GM18499 (cell line): ENCODE data around the gene PCED1A.

Source experiments
- ATAC-seq: cut with Tn5 transposase; IDR thresholded peaks from one replicate; pipeline ENCODE4 v1.9.1; 2021; ENCODE audit warnings: moderate number of reproducible peaks; ENCODE audit not compliant: insufficient read depth, unreplicated experiment

The PCED1A gene

GRCh38 chr20:2805689-2806350, 34.6 kb downstream of the PCED1A start:
- ATAC-seq: no peak

GRCh38 chr20:2804852-2805688, 35.4 kb downstream of the PCED1A start:
- ATAC-seq: no peak

- ATAC-seq: no peak
These were observed 36.2 kb downstream of the PCED1A start for GRCh38 chr20:2804041-2804828.

GRCh38 chr20:2801286-2801728, 39.1 kb downstream of the PCED1A start:
- no peak for ATAC-seq

GRCh38 chr20:2800521-2801285, 39.8 kb downstream of the PCED1A start, which contains the start of gene CPXM1:
CPXM1 (minus strand) TSS chr20:2800627; CDS start chr20:2800572, 55 bp downstream.
- ATAC-seq: no peak

- ATAC-seq: no peak
These were observed 40.6 kb downstream of the PCED1A start for GRCh38 chr20:2799688-2800520.

- ATAC-seq: no peak
These were observed 41.2 kb downstream of the PCED1A start for GRCh38 chr20:2799271-2799670.

GRCh38 chr20:2798814-2799213, 41.6 kb downstream of the PCED1A start:
- ATAC-seq: no peak

GRCh38 chr20:2798095-2798805, 42.2 kb downstream of the PCED1A start:
- no peak for ATAC-seq

GRCh38 chr20:2797136-2797983, 43.1 kb downstream of the PCED1A start:
- ATAC-seq: no peak

- no peak for ATAC-seq
These were observed 44.3 kb downstream of the PCED1A start for GRCh38 chr20:2796011-2796660.

GRCh38 chr20:2795451-2795850, 45.0 kb downstream of the PCED1A start:
- ATAC-seq: no peak

GRCh38 chr20:2794866-2795447, 45.5 kb downstream of the PCED1A start:
- ATAC-seq: no peak

- no peak for ATAC-seq
These were observed 46.2 kb downstream of the PCED1A start for GRCh38 chr20:2794202-2794748.

GRCh38 chr20:2793471-2793870, 47.0 kb downstream of the PCED1A start:
- no peak for ATAC-seq
